Stimulated activated CD8-positive, alpha-beta memory T cell treated with anti-CD3 and anti-CD28 coated beads, Interleukin-12 subunit alpha, Interleukin-12 subunit beta, amount 100 ng/mL, for 24 hours (primary cell): ENCODE measurements around the gene KIAA0232.
"Not testable (repeated sequence)": the region's sequence is repeated elsewhere in the genome, so short reads cannot be mapped to it uniquely, and the experiment has no call there.

Source experiments
- DNase-seq: peaks from one replicate; pipeline ENCODE4 v3.0.0-alpha.2; 2020; ENCODE audit errors: extremely low read depth

KIAA0232 gene

DNA sequence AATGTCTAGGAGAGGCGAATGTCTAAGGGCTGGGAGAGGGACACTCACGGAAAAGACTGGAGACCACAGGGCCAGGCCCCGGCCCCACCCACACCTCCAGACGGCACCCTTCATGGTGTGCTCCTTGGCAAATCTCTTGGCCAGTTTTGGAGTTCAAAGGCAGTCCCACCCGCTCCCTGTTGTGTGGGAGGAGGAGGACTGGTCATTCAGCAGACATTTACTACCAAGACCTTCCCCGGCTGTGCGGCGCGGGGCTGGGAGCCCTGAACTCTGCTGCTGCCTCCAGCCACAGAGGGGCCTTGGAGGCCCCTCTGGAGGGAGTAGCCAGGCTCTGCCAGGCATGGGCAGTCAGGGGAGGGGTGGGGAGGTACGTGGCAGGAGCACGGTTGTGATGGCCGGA, 118.4 kb downstream of the KIAA0232 start:
- DNase-seq, result no peak

DNA sequence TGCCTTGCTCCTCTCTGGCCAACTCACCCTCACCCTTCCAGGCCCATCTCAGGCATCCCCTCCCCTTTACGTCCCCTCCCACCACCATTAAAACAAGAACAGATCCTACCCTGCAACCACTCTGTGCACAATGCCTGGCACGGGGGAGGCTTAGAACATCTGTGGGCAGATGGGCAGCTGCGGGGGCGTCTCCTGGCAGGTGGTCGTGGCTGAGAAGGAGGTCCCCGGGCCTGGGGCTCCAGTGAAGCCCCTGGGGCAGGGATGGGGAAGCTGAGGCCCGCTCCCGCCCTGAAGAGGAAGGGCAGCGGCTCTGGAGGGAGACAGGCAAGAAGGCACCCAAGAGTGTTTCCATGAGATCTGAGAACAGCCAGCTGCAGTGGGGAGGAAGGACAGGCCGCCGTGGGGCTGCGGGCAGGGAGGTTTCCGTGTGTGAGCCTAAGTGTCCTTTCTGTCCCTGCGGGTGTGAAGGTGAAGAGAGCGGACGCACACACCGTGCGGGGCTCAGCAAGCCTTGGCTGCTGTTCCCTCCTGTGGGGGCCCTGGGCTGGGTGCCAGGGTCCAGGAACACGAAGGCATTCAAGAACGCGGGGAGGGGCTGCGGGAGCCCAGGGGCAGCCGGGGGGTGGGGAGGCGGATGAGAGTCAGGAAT, 119.3 kb downstream of the KIAA0232 start:
- DNase-seq, result no peak

DNA sequence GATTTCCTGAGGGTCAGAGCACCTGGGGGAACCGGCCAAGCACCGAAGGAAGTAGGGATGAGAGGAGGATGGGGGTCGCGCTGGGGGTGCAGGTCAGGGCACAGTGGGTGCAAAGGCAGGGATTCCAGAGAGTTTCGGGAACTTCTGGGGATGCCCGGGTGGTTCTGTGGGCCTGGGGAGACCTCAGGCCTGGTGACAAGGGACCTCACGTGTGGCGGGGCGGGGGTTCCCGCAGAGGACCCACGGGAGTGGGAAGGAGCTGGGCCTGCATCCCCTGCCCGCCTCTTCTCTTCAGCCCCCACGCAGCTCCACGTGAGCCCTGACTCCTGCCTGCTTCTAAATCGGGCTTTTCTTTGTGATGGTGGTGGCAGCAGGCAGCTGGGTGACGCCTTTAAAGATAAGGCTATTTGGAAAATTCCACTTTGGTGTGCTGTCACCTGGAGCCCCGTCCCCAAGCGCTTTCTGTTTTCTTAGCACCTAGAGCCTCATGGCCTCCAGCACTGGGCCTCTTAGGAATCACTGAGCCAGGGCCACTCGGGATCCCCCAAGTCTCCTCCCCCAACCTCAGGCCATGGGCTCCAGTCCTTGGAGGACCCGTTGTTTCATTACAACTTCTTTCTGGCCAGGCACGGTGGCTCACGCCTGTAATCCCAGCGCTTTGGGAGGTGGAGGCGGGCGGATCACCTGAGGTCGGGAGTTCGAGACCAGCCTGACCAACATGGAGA, 120.0 kb downstream of the KIAA0232 start:
- DNase-seq, result no peak

DNA sequence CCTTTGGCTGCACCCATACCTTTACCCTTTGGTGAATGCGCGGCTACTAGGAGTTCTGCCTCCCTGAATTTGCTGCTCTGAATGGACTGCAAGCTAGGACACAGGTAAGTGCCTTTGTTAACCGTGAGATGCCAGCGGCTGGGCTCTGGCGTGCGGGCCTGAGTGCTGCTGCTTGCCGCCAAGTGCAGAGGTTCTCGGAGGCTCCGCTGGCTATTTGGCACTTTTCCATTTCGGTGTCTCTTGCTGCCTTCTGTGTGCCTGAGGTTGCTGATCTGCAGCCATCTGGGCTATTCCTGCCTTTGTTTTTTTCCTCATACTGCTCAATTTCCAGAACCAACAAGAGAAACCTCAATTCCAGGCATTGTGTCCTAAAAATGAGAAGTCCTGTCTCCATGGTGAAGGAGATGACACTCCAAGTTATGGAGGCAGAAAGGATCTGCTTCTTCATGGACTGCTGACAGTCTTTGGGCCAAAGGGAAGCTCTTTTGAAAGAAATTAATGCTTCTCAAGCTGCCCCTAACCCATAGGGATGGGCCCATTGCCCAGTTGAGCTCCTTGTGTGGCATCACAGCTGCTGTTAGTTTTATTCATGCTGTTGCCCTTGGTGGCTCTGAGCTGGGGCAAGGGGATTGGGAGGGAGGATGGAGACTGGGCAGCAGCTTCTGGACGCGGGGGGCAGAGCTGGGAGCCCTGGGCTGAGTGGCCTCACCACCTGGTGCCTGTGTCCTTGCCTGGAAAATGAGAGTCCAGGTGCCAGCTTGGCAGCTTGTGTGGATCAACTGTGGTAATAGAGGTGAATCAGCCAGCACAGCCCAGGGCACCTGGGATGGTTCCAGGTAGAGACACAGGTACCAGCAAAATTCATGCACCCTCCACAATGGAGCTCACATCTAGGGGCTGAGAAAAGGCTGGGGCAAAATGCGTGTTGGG, 123.3 kb downstream of the KIAA0232 start:
- no peak for DNase-seq

DNA sequence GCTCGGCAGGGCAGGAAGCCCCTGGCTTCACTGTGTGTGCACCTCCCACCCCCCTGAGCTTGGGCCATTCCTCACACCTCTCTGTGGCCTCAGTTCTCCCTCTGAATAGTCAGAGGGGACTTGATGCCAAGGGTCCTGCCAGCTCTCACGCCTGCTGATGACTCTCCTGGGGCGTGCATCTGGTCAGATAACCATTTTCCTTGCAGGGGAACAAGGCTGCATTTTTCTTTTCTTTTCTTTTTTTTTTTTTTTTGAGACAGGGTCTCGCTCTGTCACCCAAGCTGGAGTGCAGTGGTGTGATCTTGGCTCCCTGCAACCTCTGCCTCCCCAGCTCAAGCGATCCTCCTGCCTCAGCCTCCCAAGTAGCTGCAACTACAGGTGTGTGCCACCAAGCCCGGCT, 124.0 kb downstream of the KIAA0232 start:
- not testable (repeated sequence) for DNase-seq

DNA sequence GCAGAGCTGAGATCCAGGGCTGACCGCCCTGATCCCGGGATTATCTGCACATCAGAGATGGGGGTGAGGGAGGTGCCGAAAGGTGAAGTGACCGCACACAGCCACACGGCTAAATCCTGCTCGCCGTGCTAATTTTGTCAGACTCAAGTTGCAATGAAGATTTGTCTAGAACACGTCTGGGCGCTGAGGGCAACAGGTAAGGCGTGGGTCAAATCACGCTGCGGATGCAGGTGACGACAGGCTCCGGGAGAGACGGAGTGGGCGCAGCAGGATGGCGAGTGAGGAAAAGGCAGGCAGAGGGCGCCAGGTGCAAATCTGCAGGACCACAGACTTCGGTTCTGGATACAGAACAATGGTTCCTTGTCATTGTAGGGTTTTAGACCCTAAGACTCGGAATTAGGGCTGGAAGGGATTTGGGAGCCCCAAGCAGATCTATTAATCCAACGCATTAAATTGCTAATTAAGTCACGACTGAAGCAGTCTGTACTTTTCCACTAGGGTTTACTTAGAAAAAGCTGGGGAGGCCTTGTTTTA, 125.2 kb downstream of the KIAA0232 start:
- DNase-seq, result no peak

DNA sequence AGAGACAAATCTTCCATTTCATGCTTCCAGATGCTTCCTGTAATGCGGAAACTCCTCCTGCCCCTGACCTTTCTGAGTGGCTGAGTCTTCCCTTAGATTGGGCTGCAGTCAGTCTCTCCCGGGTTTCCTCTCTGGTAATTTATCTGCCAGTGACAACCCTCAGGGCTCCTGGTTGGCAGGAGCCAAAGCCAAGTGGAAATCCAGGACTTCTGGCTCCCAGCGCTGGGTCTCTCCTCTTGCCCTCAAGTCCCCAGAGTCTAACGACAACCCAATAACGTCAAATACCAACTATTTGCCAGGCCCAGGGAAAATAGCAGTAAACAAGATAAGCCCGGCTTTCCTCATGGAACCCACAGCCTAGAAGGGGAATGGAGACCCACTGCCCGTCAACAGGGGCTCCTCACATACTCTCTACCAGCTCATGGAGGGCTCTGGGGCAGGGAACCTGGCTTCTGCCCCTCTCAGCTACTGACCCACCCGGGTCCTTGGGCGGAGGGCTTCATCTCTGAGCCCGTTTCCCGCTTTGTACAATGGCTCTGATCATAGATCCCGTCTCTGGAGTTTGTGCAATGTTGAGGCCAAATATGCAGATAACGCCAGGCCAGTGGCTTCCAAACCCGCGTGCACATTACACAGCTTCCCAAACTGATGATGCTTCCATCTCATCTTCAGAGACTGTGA, 126.0 kb downstream of the KIAA0232 start:
- no peak for DNase-seq

DNA sequence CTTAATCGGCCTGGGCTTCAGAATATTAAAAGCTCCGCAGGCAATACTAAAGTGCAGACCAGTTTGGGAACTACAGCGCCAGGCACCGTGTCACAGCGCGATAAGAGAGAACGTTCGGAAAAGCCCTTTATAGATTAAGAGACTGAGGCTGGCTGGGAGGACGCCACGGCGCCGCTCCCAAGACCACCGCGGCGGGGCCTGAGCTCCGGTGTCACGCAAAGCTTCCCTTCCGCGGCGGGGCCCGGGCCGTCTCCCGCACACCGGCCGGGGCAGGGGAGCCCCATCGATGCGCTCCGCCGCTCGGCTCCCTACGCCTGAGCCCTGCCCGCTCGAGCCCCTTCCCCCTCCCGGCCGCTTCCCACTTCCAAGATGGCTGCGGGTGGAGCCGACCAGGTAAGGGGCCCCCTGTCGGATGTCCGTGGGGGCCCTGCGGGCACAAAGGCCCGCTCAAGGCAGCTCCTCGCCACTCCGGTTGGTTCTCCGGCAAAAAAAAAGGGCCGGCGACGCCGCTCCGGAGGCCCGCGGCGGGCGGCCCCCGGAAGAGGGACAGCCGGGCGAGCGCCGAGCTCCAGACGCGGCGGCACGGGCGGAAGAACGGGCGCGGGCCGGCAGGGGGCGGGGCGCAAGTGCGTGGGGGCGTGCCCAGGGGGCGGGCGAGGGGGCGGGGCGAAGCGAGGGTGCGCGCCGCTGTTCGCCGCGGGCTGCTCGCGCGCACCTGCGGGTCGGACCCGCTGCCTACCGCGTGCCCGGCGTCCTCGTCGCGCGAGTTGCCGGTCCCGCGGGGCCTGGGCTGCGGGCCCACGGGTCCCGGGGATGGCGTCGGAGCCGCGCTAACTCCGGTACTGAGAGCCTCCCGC, 126.8 kb downstream of the KIAA0232 start, which contains the start of gene TBC1D14:
Gene TBC1D14, plus strand, starts transcription at position 714 of the 857 bp plus-strand sequence. CDS start 13,564 bp downstream, outside the sequence.
- peak; percentile 61 for DNase-seq

DNA sequence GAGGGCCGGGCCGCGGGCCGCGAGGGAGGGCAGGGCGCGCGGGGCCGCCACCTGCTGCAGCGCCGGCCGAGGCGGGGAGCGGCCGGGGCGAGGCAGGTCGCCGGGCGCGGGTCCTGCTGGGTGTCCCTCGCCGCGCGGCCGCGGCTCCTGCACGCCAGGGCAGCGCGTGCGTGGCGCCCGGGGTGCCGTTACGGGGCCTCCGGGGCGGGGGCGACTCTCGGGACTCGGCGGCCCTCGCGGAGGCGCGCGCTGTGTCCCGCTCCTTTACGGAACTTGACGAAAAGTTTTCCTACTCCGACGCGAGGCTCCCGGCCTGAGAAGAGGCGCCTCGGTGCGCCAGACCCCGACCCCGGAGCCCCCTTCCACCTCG, 127.4 kb downstream of the KIAA0232 start:
- DNase-seq, result no peak

DNA sequence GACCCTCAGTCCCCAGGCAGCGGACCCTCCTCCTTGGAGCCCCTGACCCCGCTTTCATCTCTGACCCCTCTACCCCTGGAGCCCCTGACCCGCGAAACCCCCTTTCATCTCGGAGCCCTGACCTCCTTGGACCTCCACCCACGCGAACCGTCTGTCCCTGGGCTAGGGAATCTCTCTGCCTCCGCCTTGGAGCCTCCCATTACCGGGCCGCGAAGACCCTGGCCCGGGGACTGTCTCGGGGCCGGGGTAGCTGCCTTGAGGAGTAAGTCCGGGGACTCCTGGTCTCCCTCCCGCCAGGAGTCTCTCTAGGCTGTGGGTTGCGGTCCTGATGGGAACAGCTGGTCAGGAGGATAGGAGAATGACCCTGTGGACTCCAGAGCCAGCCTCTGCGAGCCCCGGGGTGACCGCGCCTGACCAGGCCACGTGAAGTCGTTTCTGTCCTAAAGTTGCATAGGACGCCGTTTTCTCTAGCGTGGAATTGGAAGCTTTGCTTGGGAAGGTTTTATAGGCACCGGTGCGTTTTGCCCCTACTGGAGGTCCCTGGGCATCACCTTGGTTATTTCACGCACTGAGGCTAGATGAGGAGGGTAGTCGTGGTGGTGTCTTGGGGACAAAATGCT, 127.9 kb downstream of the KIAA0232 start:
- no peak for DNase-seq

DNA sequence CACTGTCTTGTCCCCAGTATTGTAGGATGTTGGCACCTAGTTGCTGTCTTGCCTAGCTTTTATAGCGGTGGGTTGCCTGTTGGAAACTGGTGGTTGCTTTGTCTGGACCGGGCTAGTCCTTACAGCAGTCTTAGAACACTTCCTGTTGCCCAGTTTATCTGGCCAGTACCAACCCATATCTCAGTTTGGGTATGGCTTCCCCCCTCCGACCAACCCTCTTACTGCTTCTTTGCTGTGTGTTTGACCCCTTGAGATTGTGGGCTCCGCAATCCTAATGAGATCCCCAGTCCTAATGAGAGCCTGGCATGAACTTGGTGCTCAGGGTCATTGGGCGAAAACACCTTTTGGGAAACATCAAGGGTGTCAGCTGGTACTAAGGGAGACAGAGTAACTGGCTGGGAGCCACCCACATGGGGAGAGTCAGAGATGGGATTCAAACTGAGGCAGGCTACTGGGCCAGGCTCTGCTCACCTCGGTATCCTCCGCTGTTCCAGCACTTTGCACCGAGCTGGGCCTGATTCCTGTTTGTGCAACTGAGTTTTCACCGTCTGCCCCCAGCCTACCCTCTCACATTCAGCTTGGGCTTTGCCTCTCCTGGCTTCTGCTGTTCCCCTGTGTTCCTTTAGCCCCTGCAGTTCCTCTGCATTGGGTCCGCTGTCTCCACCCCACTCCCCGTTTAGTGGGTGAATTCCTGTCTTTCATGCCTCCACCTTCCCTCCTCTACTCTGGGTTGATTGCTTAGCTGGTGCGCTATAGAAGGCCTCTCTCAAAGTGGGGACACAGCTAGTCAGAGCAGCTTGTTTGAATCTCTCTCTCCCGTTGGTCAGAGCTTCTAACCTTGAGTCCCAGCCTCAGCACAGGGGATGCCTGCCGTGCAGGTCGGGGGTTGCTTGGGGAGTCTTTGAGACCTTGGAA, 128.7 kb downstream of the KIAA0232 start:
- no peak for DNase-seq

DNA sequence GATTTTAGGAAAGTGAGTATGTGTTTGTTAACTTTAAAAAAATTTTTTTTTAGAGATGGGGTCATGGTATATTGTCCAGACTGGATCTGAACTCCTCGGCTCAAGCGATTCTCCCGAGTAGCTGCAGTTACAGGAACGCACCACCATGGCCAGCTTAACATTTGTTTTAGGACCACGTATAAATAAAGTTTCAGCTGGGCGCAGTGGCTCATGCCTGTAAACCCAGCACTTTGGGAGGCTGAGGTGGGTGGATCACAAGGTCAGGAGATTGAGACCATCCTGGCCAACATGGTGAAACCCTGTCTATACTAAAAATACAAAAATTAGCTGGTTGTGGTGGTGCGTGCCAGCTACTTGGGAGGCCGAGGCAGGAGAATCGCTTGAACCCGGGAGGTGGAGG, 129.4 kb downstream of the KIAA0232 start:
- DNase-seq, result not testable (repeated sequence)

DNA sequence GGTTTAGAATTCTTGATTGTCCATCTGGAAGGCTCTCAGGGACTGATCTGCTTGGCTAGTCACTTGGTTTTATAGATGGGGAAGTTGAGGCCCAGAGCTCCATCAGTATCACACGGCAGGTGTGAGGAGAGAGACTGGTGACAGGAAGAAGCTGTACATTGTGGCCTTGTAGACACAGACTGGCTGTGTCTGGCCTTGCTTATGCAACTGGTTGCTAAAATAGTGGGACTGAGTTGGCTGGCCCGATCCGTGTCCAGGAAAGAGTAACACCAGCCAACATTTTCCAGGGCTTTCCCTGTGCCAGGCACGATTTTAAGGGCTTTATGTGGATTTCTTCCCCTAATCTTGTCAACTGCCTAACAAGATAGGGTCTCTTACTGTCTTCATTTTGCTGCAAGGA, 129.9 kb downstream of the KIAA0232 start:
- DNase-seq, result no peak

DNA sequence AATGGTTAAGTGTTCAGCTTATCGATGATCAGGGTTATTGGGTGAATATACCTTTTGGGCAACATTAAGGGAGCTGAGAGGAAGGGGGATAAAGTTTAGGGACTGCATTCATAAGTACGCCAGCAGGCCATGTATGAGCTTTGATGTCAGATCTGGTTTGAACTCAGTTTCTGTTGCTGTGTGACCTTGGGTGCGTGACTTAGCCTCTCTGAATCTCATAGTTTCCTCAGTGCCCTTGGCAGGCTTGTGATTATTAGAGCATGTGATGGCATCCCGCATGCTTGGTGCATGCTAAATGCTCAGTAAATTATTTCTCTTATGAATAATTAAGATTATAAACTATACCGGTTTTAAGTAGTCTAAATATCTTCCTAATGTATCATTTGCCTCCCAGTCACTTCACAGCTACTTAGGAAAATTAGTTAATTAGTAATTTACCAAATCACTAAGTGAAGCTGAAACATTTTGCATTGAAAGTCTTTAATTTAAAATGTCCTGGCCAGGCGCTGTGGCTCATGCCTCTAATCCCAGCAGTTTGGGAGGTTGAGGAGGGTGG, 130.9 kb downstream of the KIAA0232 start:
- DNase-seq, result no peak

DNA sequence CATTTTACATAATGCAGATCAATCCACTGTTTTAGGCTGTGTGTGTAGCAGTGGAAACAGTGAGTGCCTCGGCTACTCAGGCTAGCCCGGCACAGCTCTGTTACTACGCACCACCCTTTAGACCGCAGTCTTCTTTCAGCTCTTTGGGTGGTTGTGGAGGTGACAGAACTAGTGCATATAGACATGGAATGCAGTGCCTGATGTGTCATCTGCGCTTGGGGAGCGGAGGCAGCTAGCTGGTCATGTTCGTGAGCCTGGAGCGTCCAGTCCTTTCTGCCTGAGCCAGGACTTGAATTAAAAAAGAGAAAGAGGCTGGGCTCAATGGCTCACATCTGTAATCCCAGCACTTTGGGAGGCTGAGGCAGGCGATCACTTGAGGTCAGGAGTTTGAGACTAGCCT, 131.9 kb downstream of the KIAA0232 start:
- no peak for DNase-seq

DNA sequence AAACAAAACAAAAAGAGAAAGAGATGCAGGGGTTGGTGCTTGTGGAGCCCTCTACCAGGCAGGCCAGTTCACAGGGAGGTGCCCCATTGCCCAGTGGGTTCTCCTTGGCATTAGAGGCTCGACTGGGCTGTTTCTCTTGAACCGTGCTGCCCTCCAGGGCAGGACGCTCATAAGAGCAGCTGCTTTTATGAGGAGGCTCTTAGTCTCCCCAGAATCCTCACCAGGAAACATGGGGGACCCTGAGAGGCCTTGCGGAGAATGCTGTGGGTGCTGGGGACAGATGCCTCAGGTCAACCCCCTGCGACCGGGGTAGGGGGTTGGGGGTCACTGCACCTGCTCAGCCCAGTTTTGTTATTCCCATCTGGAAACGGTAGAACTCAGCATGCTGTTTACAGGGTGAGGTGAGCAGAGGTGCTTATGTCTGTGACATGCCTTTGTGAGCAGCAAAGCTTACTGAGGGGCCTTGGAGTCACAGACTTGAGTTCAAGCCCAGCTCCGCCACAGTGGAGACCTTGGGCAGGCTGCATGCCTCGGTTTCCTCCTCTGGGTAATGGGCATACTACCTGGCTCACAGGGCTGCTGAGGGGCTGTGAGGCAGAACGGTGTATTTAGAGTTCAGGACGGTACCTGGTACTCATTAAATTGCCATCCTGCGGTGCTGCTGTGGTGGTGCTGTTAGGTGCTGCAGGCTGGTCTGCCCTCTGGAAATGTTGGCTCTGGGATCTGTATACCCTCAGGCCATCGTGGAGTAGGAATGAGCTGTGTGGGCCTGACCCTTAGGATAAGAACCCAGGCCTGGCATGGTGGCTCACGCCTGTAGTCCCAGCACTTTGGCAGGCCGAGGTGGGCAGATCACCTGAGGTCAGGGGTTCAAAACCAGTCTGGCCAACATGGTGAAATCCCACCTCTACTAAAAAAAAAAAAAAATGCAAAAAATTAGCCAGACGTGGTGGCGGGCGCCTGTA, 132.8 kb downstream of the KIAA0232 start:
- no peak for DNase-seq

DNA sequence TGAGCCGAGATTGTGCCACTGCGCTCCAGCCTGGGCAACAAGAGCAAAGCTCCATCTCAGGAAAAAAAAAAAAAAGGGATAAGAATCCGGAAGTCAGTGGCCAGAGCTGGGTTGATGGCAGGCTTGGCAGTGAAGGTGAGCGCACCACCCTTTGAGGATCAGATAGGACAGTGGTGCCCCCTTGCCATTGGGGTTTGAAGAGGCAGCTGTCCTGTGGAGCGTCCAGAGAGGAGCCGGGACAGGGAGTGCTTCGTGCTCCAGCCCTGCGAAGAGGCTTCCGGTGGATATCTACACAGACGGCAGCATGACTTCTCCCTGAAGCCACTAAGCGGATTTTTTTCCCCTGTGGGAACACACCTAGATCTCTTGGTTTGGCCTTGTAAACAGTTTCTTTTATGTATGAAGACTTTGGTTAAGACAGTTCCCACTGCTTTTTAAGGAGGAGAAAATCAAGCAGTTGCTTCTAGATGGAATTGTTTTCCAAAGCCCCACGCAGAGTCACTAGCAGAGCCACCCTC, 133.6 kb downstream of the KIAA0232 start:
- no peak for DNase-seq
